H1 (cell line): ENCODE data around the gene ARMH3. TPM values are rescaled to one million over a fixed set of nuclear protein-coding genes. Genes with fewer than 3 reads are reported as not detected.

Experiments
- CTCF ChIA-PET: fragments of 300-600 bp; sonication (Branson Sonifier 250); formaldehyde crosslinking; loops from one replicate; lab custom pipeline; 2021; ENCODE audit not compliant: partially characterized antibody; lab: Charles Lee
- POLR2A ChIA-PET: fragments of 300-600 bp; sonication (Branson Sonifier 250); formaldehyde crosslinking; loops from one replicate; lab custom pipeline; 2021; ENCODE audit warnings: inconsistent platforms; ENCODE audit not compliant: partially characterized antibody; lab: Charles Lee
- DNase-seq, 2 experiments: peaks; one replicate each; pipeline versions ENCODE4 v3.0.0 to v3.0.0-alpha.2; 2010 to 2022; ENCODE audit warnings: low spot score in 2 of 2, low read depth in 1 of 2, mixed read lengths in 1 of 2
- FAIRE-seq: peaks from 2 replicates; lab custom pipeline; 2011; peaks lifted over from hg19 to GRCh38; lab: Jason Lieb, UNC
- H2AFZ ChIP-seq: 2 replicates; pipeline ENCODE4 v1.8.1; 2012; ENCODE audit warnings: low read length, inconsistent platforms
- H2AK5ac ChIP-seq: 2 replicates; pipeline ENCODE4 v1.6.1; 2013; ENCODE audit warnings: low read depth, low read length
- H2BK120ac ChIP-seq: replicated peaks from 2 replicates; pipeline ENCODE3; 2013; ENCODE audit warnings: low read depth, low read length, inconsistent platforms
- H2BK12ac ChIP-seq: 2 replicates; pipeline ENCODE4 v1.6.1; 2013; ENCODE audit warnings: low read depth, low read length
- H2BK15ac ChIP-seq: 2 replicates; pipeline ENCODE4 v1.6.1; 2013; ENCODE audit warnings: low read length
- H2BK20ac ChIP-seq: 2 replicates; pipeline ENCODE4 v1.6.1; 2013; ENCODE audit warnings: low read length
- H2BK5ac ChIP-seq: 2 replicates; pipeline ENCODE4 v1.6.1; 2013; ENCODE audit warnings: low read depth, low read length
- H3K14ac ChIP-seq: 2 replicates; pipeline ENCODE4 v1.6.1; 2013; ENCODE audit warnings: inconsistent platforms; ENCODE audit not compliant: insufficient read length
- H3K18ac ChIP-seq: 2 replicates; pipeline ENCODE4 v1.6.1; 2013; ENCODE audit warnings: low read length; ENCODE audit errors: extremely low read depth
- H3K23ac ChIP-seq: 2 replicates; pipeline ENCODE4 v1.6.1; 2013; ENCODE audit warnings: inconsistent platforms; ENCODE audit not compliant: insufficient read length
- H3K23me2 ChIP-seq: 2 replicates; pipeline ENCODE4 v1.6.1; 2013; ENCODE audit warnings: low read depth, low read length
- H3K27ac ChIP-seq: 2 replicates; pipeline ENCODE4 v1.6.1; 2011; ENCODE audit warnings: low read depth, low read length, inconsistent platforms
- H3K27me3 ChIP-seq, 4 experiments: replicated peaks in 1 of 4; 1 replicate in 1 of 4; 2 replicates in 3 of 4; pipeline versions ENCODE4 v1.6.1 to v1.8.1; 2011 to 2013; ENCODE audit warnings: low read length in 3 of 4, mild to moderate bottlenecking in 3 of 4, inconsistent platforms in 2 of 4, mixed read lengths in 2 of 4, moderate library complexity in 1 of 4; ENCODE audit not compliant: control insufficient read depth in 3 of 4, insufficient read depth in 3 of 4; ENCODE audit errors: extremely low read depth in 1 of 4
- H3K36me3 ChIP-seq, 4 experiments: 2 replicates each; pipeline versions ENCODE4 v1.6.1 to v1.8.1; 2011 to 2013; ENCODE audit warnings: mild to moderate bottlenecking in 4 of 4, low read length in 3 of 4, moderate library complexity in 2 of 4, control low read depth in 1 of 4, inconsistent platforms in 1 of 4; ENCODE audit not compliant: insufficient read depth in 4 of 4, control insufficient read depth in 2 of 4
- H3K4ac ChIP-seq: replicated peaks from 2 replicates; pipeline ENCODE3; 2013; ENCODE audit warnings: low read length, low read depth, mixed read lengths, inconsistent platforms; ENCODE audit not compliant: insufficient read length
- H3K4me1 ChIP-seq, 4 experiments: replicated peaks in 1 of 4; 1 replicate in 1 of 4; 2 replicates in 3 of 4; pipeline versions ENCODE4 v1.6.1 to v1.8.1; 2011 to 2013; ENCODE audit warnings: low read length in 3 of 4, inconsistent platforms in 2 of 4, mixed read lengths in 1 of 4; ENCODE audit not compliant: insufficient read depth in 4 of 4, control insufficient read depth in 3 of 4
- H3K4me2 ChIP-seq, 2 experiments: 2 replicates each; pipeline versions ENCODE4 v1.6.1 to v1.8.1; 2011 to 2013; ENCODE audit warnings: low read depth in 2 of 2, low read length in 2 of 2, control low read depth in 1 of 2, inconsistent platforms in 1 of 2, mild to moderate bottlenecking in 1 of 2; ENCODE audit not compliant: insufficient read depth in 1 of 2
- H3K4me3 ChIP-seq, 4 experiments: fragments of 200-600, 300-600 bp in 1 of 4; sonication (generic), shearing (Covaris generic), sonication (Bioruptor Twin) in 1 of 4; 2 replicates each; pipeline versions ENCODE4 v1.5.1 to v1.8.1; 2011 to 2016; ENCODE audit warnings: low read length in 4 of 4, low read depth in 3 of 4, control low read depth in 2 of 4, inconsistent platforms in 2 of 4, mild to moderate bottlenecking in 2 of 4, mixed read lengths in 1 of 4, moderate library complexity in 1 of 4; ENCODE audit not compliant: insufficient read depth in 2 of 4; ENCODE audit errors: extremely low read depth in 1 of 4
- H3K56ac ChIP-seq: replicated peaks from 2 replicates; pipeline ENCODE3; 2013; ENCODE audit warnings: low read depth, mild to moderate bottlenecking, mixed read lengths, low read length, inconsistent platforms; ENCODE audit not compliant: insufficient read length
- H3K79me1 ChIP-seq: 2 replicates; pipeline ENCODE4 v1.6.1; 2013; ENCODE audit warnings: low read depth, low read length, control low read depth
- H3K79me2 ChIP-seq, 2 experiments: 2 replicates each; pipeline versions ENCODE4 v1.6.1 to v1.8.1; 2012 to 2013; ENCODE audit warnings: low read length in 2 of 2, mild to moderate bottlenecking in 2 of 2, inconsistent platforms in 1 of 2; ENCODE audit not compliant: insufficient read depth in 2 of 2, control insufficient read depth in 1 of 2
- H3K9ac ChIP-seq, 4 experiments: replicated peaks in 1 of 4; 1 replicate in 1 of 4; 2 replicates in 3 of 4; pipeline versions ENCODE4 v1.6.1 to v1.8.1; 2011 to 2013; ENCODE audit warnings: low read depth in 3 of 4, low read length in 3 of 4, control low read depth in 2 of 4, mild to moderate bottlenecking in 2 of 4, moderate library complexity in 2 of 4, inconsistent platforms in 1 of 4; ENCODE audit errors: extremely low read depth in 1 of 4
- H3K9me3 ChIP-seq, 2 experiments: 2 replicates each; pipeline versions ENCODE4 v1.6.1 to v1.8.1; 2012 to 2013; ENCODE audit warnings: mild to moderate bottlenecking in 2 of 2, moderate library complexity in 2 of 2, control low read depth in 1 of 2, inconsistent platforms in 1 of 2, low read depth in 1 of 2, low read length in 1 of 2, mixed read lengths in 1 of 2; ENCODE audit not compliant: insufficient read depth in 2 of 2
- H4K20me1 ChIP-seq, 2 experiments: replicated peaks in 1 of 2; 2 replicates each; pipeline versions ENCODE3 to v1.8.1; 2011 to 2013; ENCODE audit warnings: inconsistent platforms in 2 of 2, low read length in 2 of 2, mild to moderate bottlenecking in 1 of 2; ENCODE audit not compliant: insufficient read depth in 2 of 2, control insufficient read depth in 1 of 2
- H4K5ac ChIP-seq: 2 replicates; pipeline ENCODE4 v1.6.1; 2013; ENCODE audit warnings: low read length, low read depth, mixed read lengths, inconsistent platforms; ENCODE audit not compliant: insufficient read length
- H4K8ac ChIP-seq: 2 replicates; pipeline ENCODE4 v1.8.0; 2013; ENCODE audit warnings: mild to moderate bottlenecking, moderate library complexity, low read length, inconsistent platforms; ENCODE audit not compliant: insufficient read depth; ENCODE audit errors: extremely low read depth
- H4K91ac ChIP-seq: replicated peaks from 2 replicates; pipeline ENCODE3; 2013; ENCODE audit warnings: low read length, mixed read lengths, inconsistent platforms; ENCODE audit not compliant: insufficient read length
- CTBP2 ChIP-seq: IDR thresholded peaks from 2 replicates; pipeline ENCODE4 v1.7.0; 2011; ENCODE audit warnings: borderline replicate concordance, mild to moderate bottlenecking, moderate library complexity, mixed read lengths, low read length; ENCODE audit not compliant: insufficient read depth, insufficient read length
- RNF2 ChIP-seq: fragments of 200-900, 300-1000 bp; sonication (generic); IDR thresholded peaks from 2 replicates; pipeline ENCODE4 v1.7.1; 2016; ENCODE audit warnings: borderline replicate concordance, low read depth, mild to moderate bottlenecking, antibody characterized with exemption, low read length; ENCODE audit not compliant: poor library complexity, severe bottlenecking; ENCODE audit errors: missing control alignments
- SUZ12 ChIP-seq: fragments of 200-600 bp; sonication (generic); IDR thresholded peaks from 2 replicates; pipeline ENCODE4 v1.6.1; 2012; ENCODE audit warnings: mild to moderate bottlenecking, inconsistent platforms, low read length, moderate library complexity, mixed read lengths
- WGBS, 2 experiments: shearing (Covaris generic) in 1 of 2; methylation state at CpG; one replicate each; pipeline versions ENCODE4 v1.1.6 to v1.1.7; 2013 to 2015; ENCODE audit warnings: low lambda C conversion rate in 2 of 2, mixed read lengths in 2 of 2, inconsistent platforms in 1 of 2, low coverage in 1 of 2, missing lambda C conversion rate in 1 of 2; ENCODE audit not compliant: insufficient replicate concordance in 2 of 2, insufficient coverage in 1 of 2, insufficient read length in 1 of 2; ENCODE audit errors: extremely low coverage in 1 of 2, missing lambda C conversion rate in 1 of 2; 5-methylcytosine and 5-hydroxymethylcytosine counted together
- polyA plus RNA-seq, 7 experiments: library from polyadenylated mRNA; depleted of rRNA in 3 of 7; stranded (reverse) in 5 of 7; unstranded in 2 of 7; fragments of >200 nt in 5 of 7; fragments of 200-250 nt in 2 of 7; gene quantifications; 1 replicate in 5 of 7; 2 replicates in 1 of 7; 4 replicates in 1 of 7; pipeline versions ENCODE4 v1.2.1 to v1.2.3, GENCODE V29; 2011 to 2013; ENCODE audit warnings: missing spikeins in 2 of 7, mixed read lengths in 2 of 7
- total RNA-seq: library from RNA; stranded (reverse); fragmentation: NEBNext Ultra II Directional; extraction: Animal tissue kit (Norgen Biotek cat#: 25700); gene quantifications from 2 replicates; pipeline ENCODE4 v1.2.1, GENCODE V29; 2021
- TF ChIP-seq, protein P1 (sequence below): IDR thresholded peaks from 2 replicates; pipeline ENCODE4 v1.6.1; 2012; ENCODE audit warnings: inconsistent platforms

The ARMH3 gene
- total and polyA plus RNA-seq, 2 of the 8 experiments (the other 6 are each of a cell fraction or from before 2014, with no cell fraction given): 11.6 to 18.3 TPM

DNA sequence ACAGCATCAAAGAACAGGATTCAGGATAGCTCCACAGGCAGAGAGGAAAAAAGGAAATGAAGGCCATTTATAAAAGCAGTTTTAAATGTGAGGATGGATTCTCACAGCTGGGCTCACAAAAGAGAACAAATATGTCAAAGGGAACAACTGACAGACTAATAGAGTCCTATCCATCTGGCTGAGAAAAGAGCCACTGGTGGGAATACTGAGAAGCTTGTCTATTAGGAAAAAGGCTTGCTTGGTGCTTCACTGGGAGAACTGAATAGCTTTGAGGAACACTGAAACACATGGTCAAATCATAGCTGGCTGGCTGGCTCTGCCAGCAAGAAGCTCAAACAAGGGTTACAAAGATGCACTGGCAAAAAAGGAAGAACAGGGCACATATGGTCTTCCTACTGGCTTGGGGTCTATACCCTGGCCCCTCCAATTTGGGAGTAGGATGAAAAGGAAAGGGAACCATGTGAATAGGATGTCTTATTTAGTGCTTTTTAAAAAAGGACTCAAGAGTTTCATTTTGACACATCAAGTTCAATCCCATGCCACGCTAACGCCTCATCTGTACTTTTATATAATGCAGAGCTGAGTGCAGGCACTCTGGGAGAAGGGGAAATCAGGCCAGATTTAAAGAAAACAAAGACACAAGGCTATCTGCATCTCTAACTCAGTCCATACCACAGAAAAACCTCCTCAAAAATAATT is 167.6 kb downstream of the ARMH3 start:
- Histone ChIP-seq H3K4ac (no peak overlapping the region), H3K9ac (no peak overlapping the region), H3K79me1 (no peaks in the 10 kb centered on the region), H3K4me1 (no peaks in the 10 kb centered on the region), H3K4me2 (no peak overlapping the region), H4K8ac (no peak overlapping the region), H3K27me3 (no peaks in the 10 kb centered on the region), H3K79me2 (no peaks in the 10 kb centered on the region), H2BK15ac (no peak overlapping the region), H3K27ac (no peak overlapping the region), H4K20me1 (no peaks in the 10 kb centered on the region), H3K4me3 (no peak overlapping the region), H4K5ac (no peak overlapping the region), H3K18ac (no peak overlapping the region), H3K9me3 (no peaks in the 10 kb centered on the region), H3K36me3 (no peaks in the 10 kb centered on the region), H2AFZ (no peak overlapping the region), H2BK12ac (no peak overlapping the region), H3K23me2 (no peaks in the 10 kb centered on the region), H2AK5ac (no peak overlapping the region), H2BK120ac (no peak overlapping the region), H3K23ac (no peak overlapping the region), H2BK5ac (no peak overlapping the region), H3K14ac (no peak overlapping the region), H4K91ac (no peak overlapping the region), H3K56ac (no peak overlapping the region), H2BK20ac (no peak overlapping the region)
- no peak for DNase-seq
- ChIA-PET POLR2A (interaction anchor here (2.8 kb wide), 1 partner anchor 121 kb away, joined by 12 read pairs; no protein-coding TSS in a partner anchor), CTCF (interaction anchor here (0.6 to 16.8 kb wide), 37 partner anchors 8 to 213 kb away, joined by 3 to 210 read pairs (median 4); partner anchors contain the start of gene KCNIP2)
- FAIRE-seq: no peak
- WGBS, 2 experiments: 95% methylated on average over 2 of the region's 2 CpGs; no CpG with 5 or more reads in 1 of the 2 experiments
- TF ChIP-seq, protein P1, sequence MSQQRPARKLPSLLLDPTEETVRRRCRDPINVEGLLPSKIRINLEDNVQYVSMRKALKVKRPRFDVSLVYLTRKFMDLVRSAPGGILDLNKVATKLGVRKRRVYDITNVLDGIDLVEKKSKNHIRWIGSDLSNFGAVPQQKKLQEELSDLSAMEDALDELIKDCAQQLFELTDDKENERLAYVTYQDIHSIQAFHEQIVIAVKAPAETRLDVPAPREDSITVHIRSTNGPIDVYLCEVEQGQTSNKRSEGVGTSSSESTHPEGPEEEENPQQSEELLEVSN: no peak
- TF ChIP-seq RNF2: no peak
- TF ChIP-seq CTBP2: no peak
- no peak for TF ChIP-seq SUZ12
